ENCODE measurements around the gene IL20RA.
"Not testable (repeated sequence)": the region's sequence is repeated elsewhere in the genome, so short reads cannot be mapped to it uniquely, and the experiment has no call there.

The IL20RA gene

GRCh38 chr6:137044366-137045221 is at the start of gene IL20RA:
TSS of gene IL20RA (minus strand) at chr6:137044965. CDS start at chr6:137044728, 237 bp downstream.
- peak; percentile 72 for DNase-seq

GRCh38 chr6:137093183-137094069 is 48.7 kb upstream of the IL20RA start:
- no peak for DNase-seq

DNA sequence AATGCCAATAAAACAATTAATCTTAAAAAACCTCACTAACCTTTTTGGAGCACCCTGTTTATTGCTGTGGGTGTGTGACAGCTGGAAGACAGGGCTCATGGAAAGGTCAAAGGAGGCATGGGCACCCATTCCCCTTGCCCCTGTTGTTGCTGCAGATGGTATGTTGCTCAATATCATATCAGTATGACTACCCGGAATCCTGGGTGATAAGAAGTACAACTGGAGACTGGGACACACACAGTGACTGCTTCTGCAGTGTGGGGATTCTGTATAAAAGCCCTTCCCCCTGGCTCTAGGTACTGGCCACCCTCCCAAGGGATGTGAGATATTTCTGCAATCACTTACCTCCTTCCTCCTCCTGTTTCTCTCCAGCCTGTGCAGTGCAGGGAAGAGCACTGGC is 47.3 kb upstream of the IL20RA start:
- DNase-seq = no peak

DNA sequence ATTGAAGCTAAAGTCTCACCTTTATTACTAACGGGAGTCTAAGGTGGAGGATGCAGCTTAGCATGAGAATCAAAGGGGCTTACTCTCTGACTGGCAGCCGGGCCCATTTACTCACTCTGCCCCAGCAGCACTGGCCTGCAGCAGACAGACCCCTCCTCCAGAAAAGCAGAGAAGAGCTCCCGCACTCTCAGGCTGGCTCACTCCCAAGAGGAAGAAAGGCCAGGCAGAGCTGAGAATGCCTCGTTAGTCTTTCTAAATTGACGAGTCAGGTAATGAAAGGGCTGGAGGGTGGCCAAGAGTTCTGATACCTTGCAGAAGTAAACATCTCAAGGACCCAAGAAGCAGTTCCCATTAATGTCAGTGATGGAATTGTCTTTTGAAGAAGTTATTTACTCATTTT is 44.5 kb upstream of the IL20RA start:
- no peak for DNase-seq

DNA sequence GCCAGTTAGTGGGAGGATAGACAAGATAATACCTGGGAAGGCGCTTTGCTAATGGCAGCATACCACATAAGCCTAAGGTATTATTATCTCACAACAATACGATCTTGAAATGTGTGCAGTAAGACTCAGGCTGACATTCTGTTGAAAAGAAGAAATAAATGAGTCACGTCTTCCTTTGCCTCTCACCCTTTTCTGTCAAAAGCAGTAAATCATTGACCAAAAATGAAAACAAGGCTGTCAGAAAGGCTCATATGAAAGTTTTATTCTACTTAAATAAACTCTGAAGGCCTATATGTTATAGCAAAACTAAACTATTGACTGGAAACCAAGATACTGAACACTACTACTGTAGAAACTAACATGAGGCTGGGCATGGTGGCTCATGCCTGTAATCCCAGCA is 43.1 kb upstream of the IL20RA start:
- DNase-seq = no peak

GRCh38 chr6:137086031-137086430 is 41.3 kb upstream of the IL20RA start:
- no peak for DNase-seq

GRCh38 chr6:137084865-137085617 is 40.3 kb upstream of the IL20RA start:
- DNase-seq = no peak

DNA sequence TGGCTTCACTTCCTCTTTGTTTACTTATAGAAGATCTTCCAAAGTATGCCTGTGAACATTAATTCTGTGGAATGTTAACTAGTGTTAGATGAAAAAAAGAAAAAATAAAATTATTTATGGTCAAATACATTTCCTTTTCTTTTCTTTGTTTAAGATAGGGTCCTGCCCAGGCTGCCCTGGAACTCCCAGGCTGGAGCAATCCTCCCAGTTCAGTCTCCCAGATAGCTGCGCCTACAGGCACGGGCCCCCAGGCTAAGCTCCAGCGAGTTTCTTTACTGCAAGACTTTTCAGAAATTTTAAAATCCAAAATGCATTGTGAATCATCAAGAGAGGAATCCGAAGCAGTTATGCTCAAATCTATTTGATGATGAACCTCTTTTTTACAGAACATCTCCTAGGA is 39.3 kb upstream of the IL20RA start:
- no peak for DNase-seq

DNA sequence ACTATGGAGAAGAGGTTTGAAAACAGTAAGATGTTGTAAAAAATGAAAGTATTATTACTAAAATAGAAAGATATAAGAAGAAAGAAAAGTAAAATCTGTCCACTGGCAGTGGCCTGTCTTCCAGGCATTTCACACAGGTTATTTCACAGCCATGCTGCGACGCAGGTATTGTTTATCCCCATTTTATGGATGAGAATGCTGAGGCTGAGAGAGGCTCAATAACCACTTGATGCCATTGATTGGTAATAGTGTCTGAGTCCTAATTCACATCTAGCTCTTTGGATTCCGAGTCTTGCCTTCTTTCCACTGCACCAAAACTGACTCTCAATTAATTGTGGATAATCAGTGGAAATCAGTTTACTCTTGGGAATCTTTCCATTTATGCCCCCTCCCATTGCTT is 37.2 kb upstream of the IL20RA start:
- DNase-seq = no peak

DNA sequence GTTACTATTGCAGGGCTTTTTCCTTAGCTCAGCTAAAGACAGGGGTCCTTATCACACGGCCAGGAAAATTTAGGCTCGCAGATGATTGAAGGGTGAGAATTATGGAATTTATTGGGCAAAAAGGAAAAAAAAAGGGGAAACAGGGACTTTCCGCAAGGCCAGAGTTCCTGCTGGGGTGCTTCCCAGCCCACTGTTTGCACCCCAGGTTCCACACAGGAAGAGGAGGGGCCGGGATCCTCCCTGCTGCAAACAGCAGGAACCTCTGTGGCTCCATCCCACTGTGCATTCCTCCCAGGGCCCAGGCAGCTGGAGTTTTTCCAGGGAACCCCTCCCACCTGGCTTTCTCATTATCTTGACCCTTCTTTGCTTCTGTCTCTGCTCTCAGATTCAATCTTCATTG is 35.9 kb upstream of the IL20RA start:
- no peak for DNase-seq

DNA sequence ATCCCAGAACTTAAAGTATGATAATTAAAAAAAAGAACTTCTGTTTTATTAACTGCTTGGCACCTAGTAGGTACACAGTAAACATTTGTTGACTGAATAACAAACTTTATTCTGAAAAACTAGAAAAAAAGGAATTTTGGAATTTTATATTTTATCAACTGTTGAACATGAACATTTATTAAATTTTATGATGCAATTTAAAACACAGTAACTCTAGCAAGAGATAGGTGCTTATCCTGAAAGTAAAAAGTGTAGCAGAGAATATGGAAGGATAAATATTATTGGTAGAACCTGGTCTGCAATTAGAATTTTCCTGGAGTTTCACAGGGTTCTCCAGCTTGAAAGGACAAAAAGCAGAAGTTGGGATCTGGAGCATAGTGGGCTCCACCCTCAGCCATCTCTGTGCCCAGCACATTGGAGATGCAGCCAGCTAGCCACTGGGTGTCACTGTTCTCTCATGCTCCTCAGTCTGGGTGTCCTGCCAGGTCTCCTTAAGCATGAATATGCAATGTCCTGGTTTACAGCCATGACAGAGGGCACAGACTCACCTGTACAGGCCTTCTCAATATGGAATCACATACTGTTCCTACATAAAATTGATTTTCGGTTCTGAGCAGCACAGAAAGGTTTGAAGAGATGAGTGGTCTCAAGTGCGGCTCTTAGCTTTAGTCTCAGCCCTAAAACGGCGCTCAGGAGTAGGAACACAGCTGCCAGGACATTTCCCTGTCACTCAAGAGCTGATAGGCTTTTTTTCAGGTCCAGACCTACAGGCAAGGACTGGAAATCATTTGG is 31.7 kb upstream of the IL20RA start:
- peak; percentile 51 for DNase-seq

- not testable (repeated sequence) for DNase-seq
Measured at GRCh38 chr6:137075790-137076189, 31.0 kb upstream of the IL20RA start.

DNA sequence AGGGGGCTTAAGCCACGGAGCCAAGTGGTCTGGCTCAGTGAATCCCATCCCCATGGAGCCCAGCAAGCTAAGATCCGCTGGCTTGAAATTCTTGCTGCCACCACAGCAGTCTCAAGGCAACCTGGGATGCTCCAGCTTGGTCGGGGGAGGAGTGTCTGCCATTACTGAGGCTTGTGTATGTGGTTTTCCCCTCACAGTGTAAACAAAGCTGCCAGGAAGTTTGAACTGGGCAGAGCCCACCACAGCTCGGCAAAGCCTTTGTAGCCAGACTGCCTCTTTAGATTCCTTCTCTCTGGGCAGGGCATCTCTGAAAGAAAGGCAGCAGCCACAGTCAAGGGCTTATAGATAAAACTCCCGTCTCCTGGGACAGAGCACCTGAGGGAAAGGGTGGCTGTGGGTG is 25.5 kb upstream of the IL20RA start:
- no peak for DNase-seq

DNA sequence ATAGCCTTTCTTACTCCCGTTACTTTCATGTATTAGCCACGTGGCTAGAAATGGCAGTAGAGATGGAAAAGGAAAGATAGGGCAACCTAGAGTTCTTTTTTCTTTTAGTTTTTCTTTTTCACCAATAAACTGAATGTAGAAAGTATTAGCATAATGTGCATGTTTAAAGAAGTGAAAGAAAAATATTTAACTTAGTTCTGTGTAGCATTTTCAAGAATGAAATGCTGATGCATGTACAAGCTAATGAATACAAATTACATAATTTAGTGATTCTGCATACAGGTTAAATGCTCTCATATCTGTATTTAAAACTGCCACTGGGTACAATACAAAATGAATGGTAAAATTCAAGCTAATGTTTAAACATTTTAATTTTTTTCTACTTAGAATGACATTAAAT is 22.6 kb upstream of the IL20RA start:
- no peak for DNase-seq

DNA sequence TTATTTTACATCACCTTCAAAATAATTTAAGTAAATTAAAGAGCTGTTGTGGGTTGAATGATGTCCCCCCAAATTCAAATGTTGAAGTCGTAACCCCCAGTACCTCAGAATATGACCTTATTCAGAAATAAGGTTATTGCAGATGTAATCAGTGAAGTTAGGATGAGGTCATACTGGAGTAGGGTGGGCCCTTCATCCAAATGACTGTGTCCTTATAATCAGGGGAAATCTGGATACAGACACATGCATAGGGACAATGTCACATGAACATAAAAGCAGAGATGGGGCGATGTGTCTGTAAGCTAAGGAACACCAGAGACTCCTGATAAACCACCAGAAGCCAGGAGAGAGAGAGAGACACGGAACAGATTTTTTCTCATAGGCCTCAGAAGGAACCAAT is 13.3 kb upstream of the IL20RA start:
- no peak for DNase-seq

GRCh38 chr6:137056121-137056880 is 11.5 kb upstream of the IL20RA start:
- DNase-seq = no peak

GRCh38 chr6:137051790-137052472 is 7.2 kb upstream of the IL20RA start:
- DNase-seq = no peak

DNA sequence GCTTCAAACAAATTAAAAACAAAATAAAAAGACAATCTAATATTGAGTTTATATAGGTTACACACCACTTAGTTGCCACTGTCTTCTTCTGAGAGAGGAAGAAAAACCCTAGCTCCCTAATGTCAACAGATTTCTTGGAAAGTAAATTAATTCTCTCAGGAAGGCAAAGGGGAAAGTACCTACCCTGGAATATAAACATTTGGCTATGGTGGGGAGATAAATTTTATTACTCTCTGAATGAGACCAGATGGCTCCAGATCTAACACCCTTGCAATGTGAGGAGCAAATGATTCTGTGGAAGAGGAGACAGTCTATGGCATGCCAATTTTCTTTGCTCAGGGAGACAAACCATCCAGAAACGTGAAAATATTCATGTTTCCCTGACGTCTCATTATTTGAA is 4.3 kb upstream of the IL20RA start:
- DNase-seq = no peak

GRCh38 chr6:137046871-137047412 is 2.2 kb upstream of the IL20RA start:
- peak; percentile 41 for DNase-seq

DNA sequence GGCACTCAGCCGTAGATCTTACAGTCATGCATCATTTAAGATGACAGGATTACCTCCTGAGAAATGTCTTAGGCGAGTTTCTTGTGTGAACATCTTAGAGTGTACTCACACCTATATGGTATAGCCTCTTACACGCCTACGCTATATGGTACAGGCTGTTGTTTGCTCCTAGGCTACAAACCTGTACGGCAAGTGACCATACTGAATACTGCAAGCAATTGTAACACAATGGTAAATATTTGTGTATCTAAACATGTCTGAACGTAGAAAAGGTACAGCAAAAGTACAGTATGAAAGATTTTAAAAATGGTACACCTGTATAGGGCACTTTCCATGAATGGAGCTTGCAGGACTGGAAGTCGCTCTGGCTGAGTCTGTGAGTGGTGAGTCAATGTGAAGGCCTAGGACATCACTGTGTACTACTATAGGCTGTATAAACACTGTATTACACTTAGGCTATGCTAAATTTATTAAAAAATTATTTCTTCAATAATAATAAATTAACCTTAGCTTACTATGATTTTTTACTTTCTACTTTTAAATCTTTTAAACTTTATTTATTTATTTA is 541 bp upstream of the IL20RA start:
- DNase-seq = no peak

All from retina (tissue), 1 donor.